DOHH2 (cell line): ENCODE results near the gene DNAJC22.

Experiments used
- H3F3A ChIP-seq: fragments of 200-600 bp; sonication (generic), shearing (Covaris generic); 2 replicates; pipeline ENCODE4 v1.6.0; 2016; ENCODE audit warnings: antibody characterized with exemption, mild to moderate bottlenecking; ENCODE audit not compliant: control insufficient read depth, insufficient read depth
- H3K27ac ChIP-seq: fragments of 200-600 bp; sonication (generic); 2 replicates; pipeline ENCODE4 v1.5.1; 2014; ENCODE audit warnings: low read depth, mild to moderate bottlenecking, low read length, moderate library complexity
- H3K27me3 ChIP-seq: fragments of 200-600 bp; sonication (generic); 2 replicates; pipeline ENCODE4 v1.6.1; 2014; ENCODE audit warnings: mild to moderate bottlenecking, low read length, mixed read lengths; ENCODE audit not compliant: control insufficient read depth
- H3K36me3 ChIP-seq: fragments of 200-600 bp; sonication (generic); 2 replicates; pipeline ENCODE4 v1.6.1; 2014; ENCODE audit warnings: mild to moderate bottlenecking, low read length, moderate library complexity, mixed read lengths; ENCODE audit not compliant: control insufficient read depth
- H3K4me1 ChIP-seq: fragments of 200-600 bp; sonication (generic); 2 replicates; pipeline ENCODE4 v1.6.1; 2014; ENCODE audit warnings: mild to moderate bottlenecking, low read length, mixed read lengths; ENCODE audit not compliant: control insufficient read depth
- H3K4me2 ChIP-seq: fragments of 200-600 bp; sonication (generic); 2 replicates; pipeline ENCODE4 v1.6.0; 2014; ENCODE audit warnings: mild to moderate bottlenecking, low read length, moderate library complexity
- H3K4me3 ChIP-seq: fragments of 200-600 bp; sonication (generic); 2 replicates; pipeline ENCODE4 v1.5.1; 2014; ENCODE audit warnings: mild to moderate bottlenecking, low read length, mixed read lengths
- H3K79me2 ChIP-seq: fragments of 200-600 bp; sonication (generic); 2 replicates; pipeline ENCODE4 v1.6.1; 2014; ENCODE audit warnings: mild to moderate bottlenecking, low read length, mixed read lengths; ENCODE audit not compliant: control insufficient read depth
- H3K9me2 ChIP-seq: fragments of 200-600 bp; sonication (generic); replicated peaks from 2 replicates; pipeline ENCODE4 v1.6.1; 2014; ENCODE audit warnings: mild to moderate bottlenecking, low read length, mixed read lengths; ENCODE audit not compliant: control insufficient read depth
- H3K9me3 ChIP-seq: fragments of 200-600 bp; sonication (generic); 2 replicates; pipeline ENCODE4 v1.6.1; 2014; ENCODE audit warnings: antibody characterized with exemption, low read length, mixed read lengths; ENCODE audit not compliant: control insufficient read depth, insufficient read depth
- H4K20me1 ChIP-seq: fragments of 200-600 bp; sonication (generic); 2 replicates; pipeline ENCODE4 v1.6.0; 2014; ENCODE audit warnings: low read depth, mild to moderate bottlenecking, antibody characterized with exemption, low read length, moderate library complexity; ENCODE audit not compliant: control insufficient read depth, insufficient read depth
- CTCF ChIP-seq: fragments of 200-600 bp; sonication (generic); IDR thresholded peaks from one replicate; pipeline ENCODE4 v1.5.1; 2014; ENCODE audit warnings: antibody characterized with exemption, mild to moderate bottlenecking, low read depth, low read length; ENCODE audit not compliant: poor library complexity, severe bottlenecking
- EZH2phosphoT487 ChIP-seq: fragments of 200-600 bp; sonication (generic); IDR thresholded peaks from 2 replicates; pipeline ENCODE4 v1.6.1; 2017; ENCODE audit warnings: borderline replicate concordance, mild to moderate bottlenecking, antibody characterized with exemption, low read length, moderate library complexity, mixed read lengths

DNAJC22 gene

GRCh38 chr12:49397000-49397399 is 50.3 kb downstream of the DNAJC22 start:
- Histone ChIP-seq H3K4me3 (no peak overlapping the region), H3K9me3 (no peaks in the 10 kb centered on the region), H3K27ac (no peak overlapping the region), H3K79me2 (peaks cover 59% of the 10 kb centered on the region), H3K9me2 (no peaks in the 10 kb centered on the region), H3K36me3 (peaks cover 3% of the 10 kb centered on the region; the same call in 1 of the 2 replicates), H4K20me1 (0 out of 2 replicates have a peak, but pooled peaks cover 4% of the 10 kb centered on the region), H3K4me2 (no peak overlapping the region), H3F3A (no peaks in the 10 kb centered on the region), H3K4me1 (no peaks in the 10 kb centered on the region), H3K27me3 (no peaks in the 10 kb centered on the region)
- TF ChIP-seq CTCF = no peak
- TF ChIP-seq EZH2phosphoT487 = no peak

GRCh38 chr12:49400304-49400703 is 53.6 kb downstream of the DNAJC22 start:
- Histone ChIP-seq H3K27me3 (no peaks in the 10 kb centered on the region), H3K79me2 (peaks cover 61% of the 10 kb centered on the region), H3K4me2 (no peak overlapping the region), H4K20me1 (0 out of 2 replicates have a peak, but pooled peaks cover 4% of the 10 kb centered on the region), H3K4me1 (no peaks in the 10 kb centered on the region), H3K4me3 (no peak overlapping the region), H3F3A (no peaks in the 10 kb centered on the region), H3K9me2 (no peaks in the 10 kb centered on the region), H3K27ac (no peak overlapping the region), H3K9me3 (no peaks in the 10 kb centered on the region), H3K36me3 (peaks cover 3% of the 10 kb centered on the region; the same call in 1 of the 2 replicates)
- TF ChIP-seq CTCF (no peak), EZH2phosphoT487 (no peak)
